HG02759 (cell line): ENCODE measurements around the gene UMAD1.
"Not testable (repeated sequence)": the region's sequence is repeated elsewhere in the genome, so short reads cannot be mapped to it uniquely, and the experiment has no call there.

Experiments used
- ATAC-seq: cut with Tn5 transposase; IDR thresholded peaks from one replicate; pipeline ENCODE4 v1.9.1; 2021; ENCODE audit warnings: mild to moderate bottlenecking, moderate library complexity; ENCODE audit not compliant: unreplicated experiment

The UMAD1 gene

GRCh38 chr7:7651479-7651878, 10.9 kb downstream of the UMAD1 start:
- no peak for ATAC-seq

GRCh38 chr7:7652798-7653540, 12.4 kb downstream of the UMAD1 start:
- no peak for ATAC-seq

DNA sequence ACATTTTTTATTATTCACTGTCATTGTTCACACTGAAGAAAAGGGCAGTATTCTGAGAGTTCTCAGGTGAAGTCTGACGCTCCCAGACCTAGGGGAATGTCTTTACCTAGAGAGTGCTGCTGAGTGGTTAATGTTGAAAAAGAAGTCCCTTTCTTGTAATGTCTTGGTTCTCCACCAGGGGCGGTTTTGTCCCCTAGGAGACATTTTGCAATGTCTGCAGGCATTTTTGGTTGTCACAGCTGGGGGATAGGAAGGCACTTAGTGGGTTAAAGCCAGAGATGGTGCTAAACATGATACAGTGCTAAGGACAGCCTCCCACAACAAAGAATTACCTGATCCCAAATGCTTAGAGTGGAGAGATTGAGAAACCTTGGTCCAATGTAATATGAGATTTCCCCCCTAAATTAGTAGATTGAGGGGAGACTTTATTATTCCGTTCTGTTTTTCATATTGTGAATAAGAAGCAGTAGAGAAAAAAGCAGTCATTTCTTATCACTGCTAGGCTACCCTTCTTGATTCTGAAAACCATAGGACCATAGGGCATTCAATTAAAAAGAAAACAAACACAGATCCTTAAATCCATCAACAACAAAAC, 13.1 kb downstream of the UMAD1 start:
- ATAC-seq = no peak

GRCh38 chr7:7654964-7655715, 14.6 kb downstream of the UMAD1 start:
- no peak for ATAC-seq

- ATAC-seq = not testable (repeated sequence)
Measured at GRCh38 chr7:7656459-7656858, 15.9 kb downstream of the UMAD1 start.

DNA sequence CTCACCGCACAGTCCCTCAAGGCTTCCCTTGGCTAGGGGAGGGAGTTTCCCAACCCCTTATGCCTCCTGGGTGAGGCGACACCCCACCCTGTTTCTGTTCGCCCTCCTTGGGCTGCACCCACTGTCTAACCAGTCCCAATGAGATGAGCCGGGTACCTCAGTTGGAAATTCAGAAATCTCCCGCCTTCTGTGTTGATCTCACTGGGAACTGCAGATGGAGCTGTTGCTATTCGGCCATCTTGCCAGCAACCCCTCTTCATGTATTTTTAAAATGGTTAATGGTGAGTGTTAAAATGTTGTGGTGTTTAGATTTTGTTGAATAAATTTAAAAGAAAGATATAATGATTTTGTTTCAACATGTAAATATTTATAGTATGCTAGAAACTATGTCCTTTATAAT, 22.0 kb downstream of the UMAD1 start:
- no peak for ATAC-seq

DNA sequence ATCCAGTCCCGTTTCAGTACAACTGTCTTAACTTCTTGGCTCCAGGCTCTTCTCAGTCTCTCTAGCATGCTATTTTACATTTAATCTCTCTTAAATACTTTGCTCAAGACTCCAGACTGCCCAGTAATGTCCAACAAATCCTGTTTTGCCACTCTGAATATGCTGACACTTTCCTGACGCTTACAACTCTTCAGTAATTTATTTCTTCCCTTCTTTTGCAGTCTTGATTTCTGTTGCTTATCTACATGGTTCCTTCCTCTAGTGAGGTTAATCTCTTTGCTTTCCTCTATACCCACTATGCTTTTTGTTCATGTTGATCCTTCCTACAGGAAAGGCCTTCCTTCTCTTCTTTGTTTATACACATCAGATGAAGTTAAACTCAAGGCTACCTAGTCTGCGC, 23.7 kb downstream of the UMAD1 start:
- no peak for ATAC-seq

GRCh38 chr7:7665031-7665430, 24.5 kb downstream of the UMAD1 start:
- ATAC-seq = no peak

DNA sequence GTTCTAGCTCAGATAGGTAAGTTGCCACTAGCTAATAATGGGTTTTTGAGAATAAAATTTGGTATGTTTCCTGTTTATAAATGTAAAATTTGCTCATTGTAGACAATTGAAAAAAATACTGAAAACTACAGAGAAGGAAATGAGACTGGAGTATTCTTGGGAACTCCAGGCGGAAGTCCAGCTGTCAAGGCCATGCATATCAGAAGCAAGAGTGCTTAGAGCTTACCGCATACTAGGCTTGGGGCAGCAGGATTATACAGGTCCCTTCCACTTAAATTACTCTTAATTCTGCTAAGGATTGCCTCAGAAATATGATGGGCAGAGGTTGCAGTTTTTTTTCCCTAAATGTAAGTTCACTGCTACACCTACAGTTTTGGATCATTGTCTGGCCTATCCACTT, 26.6 kb downstream of the UMAD1 start:
- ATAC-seq = no peak

DNA sequence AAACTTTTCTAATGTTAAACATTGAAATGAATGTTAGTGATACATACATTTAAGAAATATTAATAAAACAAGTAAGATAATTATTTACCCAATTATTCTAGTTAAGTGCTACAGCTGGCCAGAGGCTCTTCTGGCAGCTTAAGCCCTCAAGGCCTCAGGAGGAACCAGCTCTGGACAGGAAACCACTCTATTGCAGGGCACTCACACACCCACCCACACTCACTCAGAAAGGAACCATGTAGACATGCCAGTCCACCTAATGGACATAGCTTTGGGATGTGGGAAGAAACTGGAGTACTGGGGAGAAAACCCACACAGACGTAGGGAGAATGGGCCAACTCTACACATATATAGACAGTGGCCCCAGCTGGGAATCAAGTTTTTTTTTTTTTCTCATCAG, 28.2 kb downstream of the UMAD1 start:
- ATAC-seq = no peak

GRCh38 chr7:7670490-7670889, 29.9 kb downstream of the UMAD1 start:
- no peak for ATAC-seq

DNA sequence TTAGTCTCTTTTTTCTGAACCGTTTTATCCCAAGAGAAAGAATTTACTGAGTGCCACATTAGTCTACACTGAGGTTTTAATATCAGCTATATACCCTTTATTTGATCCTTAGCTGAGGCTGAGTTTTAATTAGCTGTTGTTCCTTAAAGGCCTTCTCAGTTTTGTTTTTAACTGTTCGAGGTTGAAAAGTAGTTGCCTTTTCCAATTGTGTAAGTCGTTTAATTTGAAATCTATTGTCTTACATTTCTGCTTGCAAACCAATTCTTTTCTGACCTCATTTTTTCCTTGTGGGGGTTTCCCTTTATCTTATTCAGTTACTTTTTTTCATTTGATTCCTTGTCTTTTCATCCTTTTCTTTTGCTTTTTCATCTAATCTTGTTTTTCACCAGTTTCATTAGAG, 30.8 kb downstream of the UMAD1 start:
- ATAC-seq = no peak

GRCh38 chr7:7672545-7673239, 32.1 kb downstream of the UMAD1 start:
- no peak for ATAC-seq

DNA sequence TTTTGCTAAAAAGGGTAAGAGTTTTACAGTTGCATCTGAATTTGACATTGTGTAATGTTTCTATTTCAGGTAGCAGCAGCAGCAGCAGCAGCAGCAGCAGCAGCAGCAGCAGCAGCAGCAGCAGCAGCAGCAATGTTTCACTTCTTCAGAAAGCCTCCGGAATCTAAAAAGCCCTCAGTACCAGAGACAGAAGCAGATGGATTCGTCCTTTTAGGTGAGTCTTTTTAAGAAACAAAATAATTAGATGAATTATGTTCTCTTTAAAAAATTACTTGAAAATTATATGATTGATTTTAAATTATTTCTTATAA, 32.6 kb downstream of the UMAD1 start:
- ATAC-seq = no peak

DNA sequence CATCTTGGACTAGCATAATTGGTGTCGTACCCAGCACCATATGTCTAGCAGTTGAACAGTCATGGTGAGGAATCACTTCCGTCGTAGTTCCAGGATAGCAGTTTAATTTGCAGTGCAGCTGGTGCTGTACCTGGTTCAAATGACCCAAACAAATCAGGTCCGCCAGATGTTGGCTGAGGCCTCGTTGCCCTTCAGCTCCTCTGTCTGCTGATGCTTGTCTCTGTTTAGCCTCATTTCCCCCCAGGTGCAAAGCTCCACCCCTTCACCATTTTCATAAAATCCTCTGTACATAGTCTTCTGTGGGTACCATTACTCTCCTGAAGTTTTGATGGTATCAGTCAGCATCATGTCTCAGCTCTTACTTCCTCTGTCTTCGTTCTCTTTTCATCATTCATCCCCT, 35.1 kb downstream of the UMAD1 start:
- no peak for ATAC-seq

GRCh38 chr7:7679640-7680039, 39.1 kb downstream of the UMAD1 start:
- not testable (repeated sequence) for ATAC-seq

- no peak for ATAC-seq
Measured at GRCh38 chr7:7681191-7681935, 40.8 kb downstream of the UMAD1 start.

GRCh38 chr7:7681936-7682329, 41.4 kb downstream of the UMAD1 start:
- ATAC-seq = no peak

- ATAC-seq = no peak
Measured at GRCh38 chr7:7682861-7683260, 42.3 kb downstream of the UMAD1 start.

DNA sequence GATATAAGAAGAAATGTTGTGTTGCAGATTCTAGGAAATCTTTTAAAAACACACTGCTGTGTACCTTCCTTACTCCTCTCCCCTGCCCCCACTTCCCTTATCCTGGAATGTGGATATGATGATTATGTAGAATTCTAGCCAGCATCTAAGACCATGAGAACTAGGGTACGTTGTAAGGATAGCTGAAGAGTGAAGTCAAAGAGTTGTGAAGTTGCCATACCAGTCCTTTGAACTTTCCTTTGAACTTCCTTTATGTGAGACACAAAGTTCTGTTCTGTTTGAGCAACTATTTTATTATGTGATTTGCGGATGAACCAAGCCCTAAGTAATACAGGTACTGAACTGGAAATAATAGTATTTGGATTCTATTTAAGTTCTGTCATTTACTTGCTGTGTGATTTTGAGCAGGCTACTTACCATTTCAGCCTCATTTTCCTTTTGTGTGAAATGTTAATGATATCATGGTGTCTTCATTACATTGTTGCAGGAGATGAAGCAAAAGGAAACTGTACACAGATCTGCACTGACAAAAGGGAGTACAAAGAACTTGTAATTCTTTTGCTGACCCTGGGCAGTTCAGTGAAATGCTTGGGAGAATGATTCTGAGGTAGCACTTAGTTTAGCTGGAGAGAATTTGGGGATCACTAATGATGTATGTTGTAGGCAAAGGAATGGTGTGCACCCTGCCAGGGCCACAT, 46.4 kb downstream of the UMAD1 start:
- ATAC-seq = no peak
